WTC11 (cell line): Measurements from ENCODE around the gene POU3F2. TPM values are rescaled to one million over a fixed set of nuclear protein-coding genes. Genes with fewer than 3 reads are reported as not detected.
A peak's percentile ranks its signal among the peaks of the same experiment; 100 is the strongest.

ENCODE experiments used
- ATAC-seq: fragments of 200-7000 bp; cut with Tn5 transposase; 2 replicates; pipeline ENCODE4 v1.10.0; 2021; ENCODE audit warnings: mild to moderate bottlenecking, moderate library complexity
- CTCF ChIA-PET: fragments of 300-600 bp; sonication (Branson Sonifier 250); formaldehyde crosslinking; loops from one replicate; lab custom pipeline; 2021; ENCODE audit warnings: antibody characterized with exemption; lab: Charles Lee
- POLR2A ChIA-PET: fragments of 350-600 bp; sonication (Branson Sonifier 250); formaldehyde crosslinking; loops from one replicate; lab custom pipeline; 2021; ENCODE audit warnings: antibody characterized with exemption; lab: Charles Lee
- DNase-seq: peaks from one replicate; pipeline ENCODE4 v3.0.0; 2021; ENCODE audit warnings: low spot score
- H3K27ac Mint-ChIP-seq: 2 replicates; pipeline ENCODE4 v1.8.0; 2021; ENCODE audit warnings: mixed read lengths
- H3K27me3 Mint-ChIP-seq: 2 replicates; pipeline ENCODE4 v1.8.0; 2021; ENCODE audit warnings: low read depth, mild to moderate bottlenecking, moderate library complexity, mixed read lengths
- H3K36me3 Mint-ChIP-seq: 2 replicates; pipeline ENCODE4 v1.8.0; 2021; ENCODE audit warnings: mixed read lengths
- H3K4me1 Mint-ChIP-seq: 2 replicates; pipeline ENCODE4 v1.8.0; 2022; ENCODE audit warnings: mixed read lengths
- H3K4me3 Mint-ChIP-seq: 2 replicates; pipeline ENCODE4 v1.8.0; 2021; ENCODE audit warnings: mild to moderate bottlenecking, moderate library complexity, mixed read lengths
- H3K9me3 Mint-ChIP-seq: 2 replicates; pipeline ENCODE4 v1.8.0; 2021; ENCODE audit warnings: mixed read lengths
- CDX4 ChIP-seq: fragments of 250-450 bp; sonication (Bioruptor Pico); IDR thresholded peaks from 2 replicates; pipeline ENCODE4 v1.9.0; 2021; ENCODE audit warnings: moderate library complexity, mild to moderate bottlenecking, inconsistent platforms, borderline replicate concordance
- CREB1 ChIP-seq: sonication (generic); formaldehyde crosslinking; IDR thresholded peaks from 2 replicates; pipeline ENCODE4 v1.8.0; 2023; ENCODE audit warnings: mild to moderate bottlenecking, missing genetic modification reagents
- ESRRA ChIP-seq: sonication (generic); formaldehyde crosslinking; IDR thresholded peaks from 2 replicates; pipeline ENCODE4 v1.8.1; 2022; ENCODE audit warnings: mild to moderate bottlenecking, missing genetic modification reagents, borderline replicate concordance
- FOXK1 ChIP-seq: sonication (generic); formaldehyde crosslinking; IDR thresholded peaks from 2 replicates; pipeline ENCODE4 v1.8.0; 2022; ENCODE audit warnings: mild to moderate bottlenecking, moderate library complexity, missing genetic modification reagents
- GABPB1 ChIP-seq: sonication (generic); formaldehyde crosslinking; IDR thresholded peaks from 2 replicates; pipeline ENCODE4 v1.8.1; 2023; ENCODE audit warnings: mild to moderate bottlenecking, missing genetic modification reagents
- JAZF1 ChIP-seq: fragments of 250-450 bp; sonication (Bioruptor Pico); IDR thresholded peaks from 2 replicates; pipeline ENCODE4 v1.9.0; 2021; ENCODE audit warnings: moderate library complexity, mild to moderate bottlenecking, inconsistent platforms
- MAX ChIP-seq: sonication (generic); formaldehyde crosslinking; IDR thresholded peaks from 2 replicates; pipeline ENCODE4 v1.8.0; 2022; ENCODE audit warnings: mild to moderate bottlenecking, missing genetic modification reagents
- MYBL2 ChIP-seq: sonication (generic); formaldehyde crosslinking; IDR thresholded peaks from 2 replicates; pipeline ENCODE4 v1.8.1; 2023; ENCODE audit warnings: mild to moderate bottlenecking, moderate library complexity, missing genetic modification reagents
- NR1H2 ChIP-seq: sonication (generic); formaldehyde crosslinking; IDR thresholded peaks from 2 replicates; pipeline ENCODE4 v1.9.0; 2021; ENCODE audit warnings: mild to moderate bottlenecking, moderate library complexity, missing genetic modification reagents
- PRDM15 ChIP-seq: sonication (generic); formaldehyde crosslinking; IDR thresholded peaks from 2 replicates; pipeline ENCODE4 v1.8.0; 2022; ENCODE audit warnings: missing genetic modification reagents
- RELA ChIP-seq: sonication (generic); formaldehyde crosslinking; IDR thresholded peaks from 2 replicates; pipeline ENCODE4 v1.8.1; 2022; ENCODE audit warnings: missing genetic modification reagents, mild to moderate bottlenecking, borderline replicate concordance
- SP1 ChIP-seq: sonication (generic); formaldehyde crosslinking; conservative IDR thresholded peaks from 2 replicates; pipeline ENCODE4 v1.8.1; 2022; ENCODE audit warnings: missing genetic modification reagents
- TEAD4 ChIP-seq: sonication (generic); formaldehyde crosslinking; IDR thresholded peaks from 2 replicates; pipeline ENCODE4 v1.8.0; 2022; ENCODE audit warnings: mild to moderate bottlenecking, missing genetic modification reagents
- USF1 ChIP-seq: sonication (generic); formaldehyde crosslinking; IDR thresholded peaks from 2 replicates; pipeline ENCODE4 v1.8.0; 2022; ENCODE audit warnings: mild to moderate bottlenecking, missing genetic modification reagents
- ZBTB21 ChIP-seq: sonication (generic); formaldehyde crosslinking; IDR thresholded peaks from 2 replicates; pipeline ENCODE4 v1.8.1; 2023; ENCODE audit warnings: mild to moderate bottlenecking, missing genetic modification reagents, borderline replicate concordance
- ZBTB43 ChIP-seq: sonication (generic); formaldehyde crosslinking; IDR thresholded peaks from 2 replicates; pipeline ENCODE4 v1.8.1; 2023; ENCODE audit warnings: mild to moderate bottlenecking, missing genetic modification reagents
- ZMAT4 ChIP-seq: fragments of 250-450 bp; sonication (Bioruptor Pico); IDR thresholded peaks from 2 replicates; pipeline ENCODE4 v1.9.0; 2021; ENCODE audit warnings: mild to moderate bottlenecking
- ZNF219 ChIP-seq: sonication (generic); formaldehyde crosslinking; IDR thresholded peaks from 2 replicates; pipeline ENCODE4 v1.8.0; 2023; ENCODE audit warnings: missing genetic modification reagents, mild to moderate bottlenecking, borderline replicate concordance
- ZNF396 ChIP-seq: fragments of 250-450 bp; sonication (Bioruptor Pico); IDR thresholded peaks from 2 replicates; pipeline ENCODE4 v1.8.0; 2021; ENCODE audit warnings: mild to moderate bottlenecking, moderate library complexity, borderline replicate concordance
- ZNF423 ChIP-seq: fragments of 250-450 bp; sonication (Bioruptor Pico); IDR thresholded peaks from 2 replicates; pipeline ENCODE4 v2.1.2; 2022; ENCODE audit warnings: mild to moderate bottlenecking, moderate library complexity
- total RNA-seq: library from RNA; stranded (reverse); gene quantifications from 3 replicates; pipeline ENCODE4 v1.2.3, GENCODE V29; 2021

The POU3F2 gene
- total RNA-seq, 1 experiment from 2014 or later, result 0.07 TPM

GRCh38 chr6:98833057-98833306 lies 1.4 kb upstream of the POU3F2 start:
- peaks cover 64% of the 10 kb centered on the region for H3K4me1 Mint-ChIP-seq
- peak overlapping the region; percentile 76 for H3K4me3 Mint-ChIP-seq
- no peaks in the 10 kb centered on the region for H3K36me3 Mint-ChIP-seq
- TF ChIP-seq MYBL2 (CRISPR knock-in tag) (no peak), ZBTB21 (CRISPR knock-in tag) (no peak), ZBTB43 (no peak), ZNF396 (CRISPR knock-in tag) (no peak), TEAD4 (no peak), CDX4 (CRISPR knock-in tag) (no peak), ZNF423 (CRISPR knock-in tag) (no peak), ZNF219 (no peak), NR1H2 (CRISPR knock-in tag) (no peak), PRDM15 (CRISPR knock-in tag) (no peak), USF1 (no peak), ZMAT4 (CRISPR knock-in tag) (no peak), ESRRA (CRISPR knock-in tag) (no peak), JAZF1 (CRISPR knock-in tag) (no peak), GABPB1 (CRISPR knock-in tag) (no peak), MAX (CRISPR knock-in tag) (no peak), FOXK1 (CRISPR knock-in tag) (no peak), CREB1 (CRISPR knock-in tag) (no peak), SP1 (CRISPR knock-in tag) (no peak), RELA (CRISPR knock-in tag) (no peak)
- peaks cover 97% of the 10 kb centered on the region for H3K27me3 Mint-ChIP-seq
- ATAC-seq (no peak), DNase-seq (no peak)
- no peak overlapping the region for H3K27ac Mint-ChIP-seq
- no peaks in the 10 kb centered on the region for H3K9me3 Mint-ChIP-seq
- CTCF ChIA-PET, result interaction anchor here (1.2 to 1.4 kb wide), 2 partner anchors 12 to 334 kb away, joined by 3 to 4 read pairs; no protein-coding TSS in a partner anchor
- POLR2A ChIA-PET, result no interaction called here
